Kidney tubule cell (primary cell): ENCODE measurements around the gene STAB1.

Experiments used
- DNase-seq: peaks from one replicate; pipeline ENCODE4 v3.0.0-alpha.2; 2018; ENCODE audit warnings: low spot score

Gene STAB1

GRCh38 chr3:52504977-52505376 lies 9.8 kb downstream of the STAB1 start:
- no peak for DNase-seq

- DNase-seq, result no peak
Observed at GRCh38 chr3:52506266-52506966, 11.3 kb downstream of the STAB1 start.

GRCh38 chr3:52507359-52507758 lies 12.2 kb downstream of the STAB1 start:
- peak; percentile 22 for DNase-seq

GRCh38 chr3:52509753-52510328 lies 14.7 kb downstream of the STAB1 start:
- no peak for DNase-seq

GRCh38 chr3:52511509-52511908 lies 16.4 kb downstream of the STAB1 start:
- DNase-seq, result no peak

GRCh38 chr3:52512105-52512504 lies 17.0 kb downstream of the STAB1 start:
- DNase-seq, result no peak

GRCh38 chr3:52512727-52513126 lies 17.6 kb downstream of the STAB1 start:
- DNase-seq, result no peak

- no peak for DNase-seq
Observed at GRCh38 chr3:52513281-52513680, 18.1 kb downstream of the STAB1 start.

- DNase-seq, result no peak
Observed at GRCh38 chr3:52514576-52514975, 19.4 kb downstream of the STAB1 start.

GRCh38 chr3:52515192-52515591 lies 20.1 kb downstream of the STAB1 start:
- no peak for DNase-seq

- DNase-seq, result no peak
Observed at GRCh38 chr3:52516509-52517195, 21.5 kb downstream of the STAB1 start.

- no peak for DNase-seq
Observed at GRCh38 chr3:52517796-52518722, 22.9 kb downstream of the STAB1 start.

- DNase-seq, result peak; percentile 26
Observed at GRCh38 chr3:52518723-52519444, 23.7 kb downstream of the STAB1 start.

GRCh38 chr3:52519445-52520140 lies 24.5 kb downstream of the STAB1 start:
- no peak for DNase-seq

GRCh38 chr3:52520141-52520667 lies 25.1 kb downstream of the STAB1 start:
- no peak for DNase-seq

GRCh38 chr3:52520716-52521487 lies 25.8 kb downstream of the STAB1 start:
- no peak for DNase-seq

- DNase-seq, result no peak
Observed at GRCh38 chr3:52521488-52521824, 26.3 kb downstream of the STAB1 start.

- no peak for DNase-seq
Observed at GRCh38 chr3:52521881-52522650, 26.9 kb downstream of the STAB1 start.

GRCh38 chr3:52522651-52523251 lies 27.6 kb downstream of the STAB1 start:
- DNase-seq, result no peak
